Ureter (tissue), 1 donor: ENCODE data around the gene MRPS25. TPM values are rescaled to one million over a fixed set of nuclear protein-coding genes. Genes with fewer than 3 reads are reported as not detected.
"Not testable (repeated sequence)": the region's sequence is repeated elsewhere in the genome, so short reads cannot be mapped to it uniquely, and the experiment has no call there.

Experiments used
- DNase-seq: peaks from one replicate; pipeline ENCODE4 v3.0.0-alpha.2; 2020; ENCODE audit warnings: low spot score
- total RNA-seq: library from RNA; stranded (reverse); gene quantifications from one replicate; pipeline ENCODE4 v1.2.4, GENCODE V29; 2023
- donor health status: DM: yes; HTN: yes; CAD: no.

Gene MRPS25
- total RNA-seq, 1 donor from 2014 or later, result 99.3 TPM

- DNase-seq, result no peak
Measured at GRCh38 chr3:15043408-15044171, 21.5 kb downstream of the MRPS25 start.

- no peak for DNase-seq
Measured at GRCh38 chr3:15042936-15043335, 22.2 kb downstream of the MRPS25 start.

- no peak for DNase-seq
Measured at GRCh38 chr3:15041950-15042349, 23.2 kb downstream of the MRPS25 start.

DNA sequence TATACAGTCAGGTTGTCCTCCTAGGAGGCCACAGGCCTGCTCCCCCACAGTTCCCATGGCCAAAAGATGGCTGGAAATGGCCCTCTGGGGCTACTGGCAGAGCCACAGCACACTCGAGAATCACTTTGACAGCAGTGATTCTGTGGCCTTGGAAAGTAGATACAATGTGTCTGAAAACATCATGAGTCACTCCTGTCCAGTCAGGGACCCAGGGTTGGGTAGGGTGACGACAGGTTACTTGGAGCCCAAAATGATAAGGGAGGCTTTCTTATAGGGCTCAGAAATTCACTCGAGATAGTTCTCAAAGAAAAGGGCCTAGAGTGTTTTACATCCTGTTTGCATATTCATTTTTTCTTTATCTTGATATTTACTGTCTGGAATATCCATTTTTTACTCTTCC is 24.3 kb downstream of the MRPS25 start:
- no peak for DNase-seq

GRCh38 chr3:15038306-15038705 is 26.8 kb downstream of the MRPS25 start:
- no peak for DNase-seq

- DNase-seq, result no peak
Measured at GRCh38 chr3:15033103-15033502, 32.0 kb downstream of the MRPS25 start.

- no peak for DNase-seq
Measured at GRCh38 chr3:15032650-15033049, 32.5 kb downstream of the MRPS25 start.

GRCh38 chr3:15029625-15030024 is 35.5 kb downstream of the MRPS25 start:
- no peak for DNase-seq

DNA sequence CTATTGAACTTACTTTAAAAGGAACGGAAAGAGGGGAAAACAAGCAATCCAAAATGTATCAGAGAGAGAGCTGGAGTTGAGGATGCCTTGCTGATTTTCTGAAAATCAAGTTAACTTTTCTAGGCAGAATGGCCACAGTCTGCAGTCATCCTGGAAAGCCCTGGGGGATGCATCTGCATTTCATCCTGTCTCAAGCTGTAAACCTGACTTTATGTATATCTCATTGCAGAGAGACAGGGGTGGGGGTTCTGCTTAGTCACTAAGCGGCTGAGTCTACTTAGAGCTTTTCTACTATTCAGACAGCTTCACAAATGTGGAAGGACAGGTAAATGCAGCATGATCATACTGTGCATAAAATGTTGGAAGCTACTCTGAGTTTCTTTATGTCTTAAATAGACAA is 41.4 kb downstream of the MRPS25 start:
- DNase-seq, result no peak

- DNase-seq, result no peak
Measured at GRCh38 chr3:15023249-15023648, 41.9 kb downstream of the MRPS25 start.

DNA sequence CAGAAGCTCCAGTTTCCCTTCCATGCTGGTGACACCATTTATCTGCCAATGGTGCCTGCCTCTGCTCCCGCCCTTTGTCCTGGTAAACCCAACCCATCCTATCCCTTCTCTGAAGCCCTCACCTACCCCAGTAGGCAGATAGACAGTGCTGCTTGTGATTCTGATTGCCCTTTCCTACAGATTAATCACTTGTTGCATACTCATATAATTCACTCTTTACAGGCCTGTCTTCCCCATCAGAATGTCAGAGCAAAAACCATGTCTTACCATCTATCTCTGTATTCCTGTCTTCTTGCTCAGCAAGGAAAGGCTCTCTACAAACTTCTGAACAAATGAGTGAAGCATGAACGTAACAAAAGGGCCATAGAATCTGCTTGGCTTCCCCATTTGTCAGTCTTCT is 47.9 kb downstream of the MRPS25 start:
- no peak for DNase-seq

- DNase-seq, result no peak
Measured at GRCh38 chr3:15015456-15015855, 49.7 kb downstream of the MRPS25 start.

DNA sequence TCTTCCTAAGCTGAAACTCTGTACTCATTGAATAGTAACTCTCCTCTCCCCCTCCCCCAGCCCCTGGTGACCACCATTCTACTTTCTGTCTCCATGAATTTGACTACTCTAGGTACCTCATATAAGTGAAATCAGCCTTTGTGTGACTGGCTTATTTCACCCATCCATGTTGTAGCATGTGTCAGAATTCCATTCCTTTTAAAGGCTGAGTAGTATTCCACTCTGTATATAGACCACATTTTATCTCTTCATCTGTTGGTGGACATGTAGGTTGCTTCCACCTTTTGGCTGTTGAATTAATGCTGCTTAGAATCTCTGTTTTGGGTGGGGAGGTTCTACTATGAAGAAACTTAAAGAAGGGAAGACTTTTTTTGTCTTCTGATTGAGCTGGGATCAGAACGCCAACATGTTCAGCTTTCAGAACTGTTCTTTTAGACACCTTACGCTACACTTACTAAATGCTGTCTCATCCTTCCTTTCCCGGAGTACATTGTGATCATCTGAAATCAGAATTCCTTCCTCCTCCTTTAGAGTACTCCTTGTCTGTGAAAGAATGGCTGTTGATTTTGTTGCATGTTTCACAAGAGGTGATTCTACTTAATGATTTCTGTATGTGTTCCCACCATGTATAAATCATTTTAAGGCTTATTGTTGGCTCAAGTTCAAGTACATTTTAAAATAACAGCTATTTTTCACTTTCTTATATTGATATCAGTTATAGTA is 50.3 kb downstream of the MRPS25 start:
- DNase-seq, result no peak

DNA sequence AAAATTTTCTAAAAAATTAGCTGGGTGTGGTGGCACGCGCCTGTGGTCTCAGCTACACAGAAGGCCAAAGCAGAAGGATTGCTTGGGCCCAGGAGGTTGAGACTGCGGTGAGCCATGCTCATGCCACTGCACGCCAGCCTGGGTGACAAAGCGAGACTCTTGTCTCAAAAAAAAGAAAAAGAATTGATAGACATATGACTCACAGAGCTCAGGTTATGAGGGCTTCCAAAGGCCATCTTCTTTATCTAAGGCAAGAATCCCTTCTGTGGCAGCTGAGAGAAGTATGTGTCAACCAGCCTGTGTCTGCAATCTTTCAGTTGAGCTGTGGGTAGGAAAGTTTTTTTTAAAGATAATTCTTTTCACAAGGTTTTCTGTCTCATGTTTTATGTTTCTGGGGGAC is 53.9 kb downstream of the MRPS25 start:
- DNase-seq, result no peak

- no peak for DNase-seq
Measured at GRCh38 chr3:15010664-15011063, 54.5 kb downstream of the MRPS25 start.

DNA sequence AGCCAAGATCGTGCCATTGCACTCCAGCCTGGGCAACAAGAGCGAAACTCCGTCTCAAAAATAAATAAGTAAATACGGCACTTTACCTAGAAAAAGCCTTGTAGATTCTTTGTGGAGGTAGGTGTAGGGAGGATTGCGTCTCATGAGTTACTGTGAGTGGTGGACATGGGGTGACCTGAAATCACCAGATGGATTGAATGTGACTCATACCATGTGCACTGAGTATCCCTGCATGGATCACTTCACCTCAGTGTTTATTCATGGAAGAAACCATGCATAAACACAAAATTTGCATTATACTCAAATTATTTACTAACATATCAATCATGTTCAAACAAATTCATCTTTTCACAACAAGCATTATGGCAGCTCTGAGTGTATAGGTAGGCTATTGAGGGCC is 55.9 kb downstream of the MRPS25 start:
- no peak for DNase-seq

GRCh38 chr3:15007681-15008141 is 57.4 kb downstream of the MRPS25 start:
- no peak for DNase-seq

- DNase-seq, result not testable (repeated sequence)
Measured at GRCh38 chr3:14999182-14999581, 65.9 kb downstream of the MRPS25 start.

Other genes with a start within 250 kb of the MRPS25 start
- gene FGD5, start 246.4 kb downstream of the MRPS25 start, total RNA-seq, result 23.2 TPM
- 59.8 TPM for gene NR2C2, start 117.7 kb downstream of the MRPS25 start, total RNA-seq
- 28.0 TPM for gene RBSN, start 33.8 kb upstream of the MRPS25 start, total RNA-seq
- gene CAPN7, start 140.9 kb upstream of the MRPS25 start, total RNA-seq, result 48.1 TPM